Activated T-helper 17 cell treated with anti-CD3 and anti-CD28 coated beads, Interleukin-2, amount 50 U/mL, for 72 hours (primary cell): ENCODE data around the gene LHX3. TPM values are rescaled to one million over a fixed set of nuclear protein-coding genes. Genes with fewer than 3 reads are reported as not detected.

Experiments
- ATAC-seq: fragments of 150-1000 bp; cut with Tn5 transposase; replicated peaks from 2 replicates; pipeline ENCODE4 v1.10.0; 2021; ENCODE audit warnings: mild to moderate bottlenecking, moderate library complexity
- H3K27ac Mint-ChIP-seq: one replicate; pipeline ENCODE4 v1.8.0; 2022; ENCODE audit warnings: mixed read lengths
- H3K27me3 Mint-ChIP-seq: one replicate; pipeline ENCODE4 v1.8.0; 2022; ENCODE audit warnings: mixed read lengths
- H3K36me3 Mint-ChIP-seq: one replicate; pipeline ENCODE4 v1.8.0; 2022; ENCODE audit warnings: low read depth, mild to moderate bottlenecking, mixed read lengths
- H3K4me1 Mint-ChIP-seq: one replicate; pipeline ENCODE4 v1.8.0; 2022; ENCODE audit warnings: mixed read lengths
- H3K4me3 Mint-ChIP-seq: one replicate; pipeline ENCODE4 v1.8.0; 2022; ENCODE audit warnings: mild to moderate bottlenecking, mixed read lengths
- H3K9me3 Mint-ChIP-seq: one replicate; pipeline ENCODE4 v1.8.0; 2022; ENCODE audit warnings: mixed read lengths
- total RNA-seq, 2 donors: library from RNA; stranded (reverse); gene quantifications; one replicate each; pipeline ENCODE4 v1.2.3, GENCODE V29; 2022

Gene LHX3
- total RNA-seq, 2 donors from 2014 or later, result 0.16 TPM; not detected in 1

DNA sequence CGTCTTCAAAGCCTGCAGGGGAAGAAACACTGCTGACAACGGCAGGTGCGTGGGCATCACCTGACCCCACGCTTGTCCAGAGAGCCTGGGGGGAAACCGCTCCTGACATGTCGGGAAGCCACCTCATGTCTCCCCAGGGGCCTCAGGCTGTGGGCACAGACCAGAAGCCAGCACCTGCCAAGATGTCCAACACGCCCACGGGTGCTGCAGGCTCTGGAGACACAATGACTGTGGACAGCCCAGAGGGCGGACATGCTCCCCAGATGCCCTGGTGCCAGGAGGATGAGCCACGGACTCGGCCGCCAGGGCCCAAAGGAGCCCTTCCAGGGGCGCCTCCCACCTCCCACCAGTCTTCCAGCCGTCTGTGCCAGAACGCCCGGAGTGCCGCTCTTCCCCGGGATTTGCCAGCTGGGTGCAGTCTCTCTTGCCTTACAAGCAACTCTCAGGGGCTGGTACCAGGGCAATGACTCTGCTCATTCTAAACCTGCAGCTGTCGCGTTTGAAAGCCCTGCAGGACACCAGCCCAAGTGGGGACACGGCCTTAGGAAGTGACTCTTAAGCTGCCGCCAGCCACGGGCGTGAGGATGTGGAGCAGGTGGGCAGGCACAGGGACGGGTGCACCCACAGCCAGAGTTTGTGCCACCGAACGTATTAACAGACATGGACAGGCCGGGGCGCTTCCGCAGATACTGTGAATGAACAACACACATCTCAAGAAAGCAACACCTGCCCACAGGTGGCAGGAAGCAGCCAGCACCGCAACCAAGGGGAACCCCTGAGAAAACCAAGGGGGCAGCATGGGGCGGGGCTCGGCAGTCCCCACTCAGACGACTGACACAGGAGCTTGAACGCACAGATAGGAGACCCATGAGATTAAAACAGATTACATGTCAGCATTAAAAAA lies 6.8 kb upstream of the LHX3 start:
- Mint-ChIP-seq H3K27ac (no peak overlapping the region), H3K9me3 (no peaks in the 10 kb centered on the region), H3K4me3 (no peak overlapping the region), H3K4me1 (peaks cover 3% of the 10 kb centered on the region), H3K27me3 (no peaks in the 10 kb centered on the region), H3K36me3 (peaks cover 79% of the 10 kb centered on the region)
- no peak for ATAC-seq

DNA sequence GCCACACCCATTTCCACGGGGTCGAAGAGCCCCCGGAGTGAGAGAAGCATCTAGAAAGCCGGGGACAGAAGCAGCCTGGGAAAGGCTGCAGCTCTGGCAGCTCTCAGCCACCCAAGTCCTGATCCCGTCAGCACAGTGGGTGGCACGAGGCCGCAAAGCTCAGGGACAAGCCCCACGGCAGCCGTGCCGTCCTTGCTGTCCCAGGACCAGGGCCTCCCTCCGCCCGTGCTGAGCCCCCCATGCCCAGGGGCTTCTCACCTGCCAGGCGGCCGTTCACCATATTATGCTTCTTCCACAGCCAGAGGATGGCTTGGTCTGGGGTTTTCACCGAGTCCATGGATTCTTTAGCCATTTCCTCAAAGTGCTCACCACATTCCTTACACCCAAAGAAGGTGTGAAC lies 6.1 kb upstream of the LHX3 start:
- H3K27me3 Mint-ChIP-seq, result peaks cover 2% of the 10 kb centered on the region
- no peaks in the 10 kb centered on the region for H3K9me3 Mint-ChIP-seq
- H3K27ac Mint-ChIP-seq, result no peak overlapping the region
- H3K36me3 Mint-ChIP-seq, result peaks cover 83% of the 10 kb centered on the region
- no peak for ATAC-seq
- no peak overlapping the region for H3K4me3 Mint-ChIP-seq
- H3K4me1 Mint-ChIP-seq, result peaks cover 3% of the 10 kb centered on the region

DNA sequence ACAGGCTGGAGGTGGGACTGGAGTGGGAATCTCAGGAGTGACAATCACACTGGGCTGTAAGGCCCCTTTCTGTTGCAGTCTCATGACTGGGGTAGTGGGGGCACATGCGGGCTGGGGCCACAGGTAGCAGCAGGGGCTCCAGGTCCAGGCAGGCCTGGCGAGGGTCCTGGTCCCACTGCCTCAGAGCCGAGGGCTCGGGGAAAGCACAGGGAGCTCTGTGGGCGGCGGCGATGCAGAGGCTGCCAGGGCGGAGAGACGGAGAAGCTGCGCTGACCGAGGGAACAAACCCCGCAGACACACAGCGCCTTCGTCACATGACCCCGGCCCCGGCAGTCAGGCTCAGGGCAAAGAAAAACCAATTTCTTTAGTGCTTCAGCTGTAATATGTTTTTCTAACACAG lies 5.3 kb upstream of the LHX3 start:
- ATAC-seq, result no peak
- Mint-ChIP-seq H3K27ac (no peak overlapping the region), H3K27me3 (peaks cover 3% of the 10 kb centered on the region)

DNA sequence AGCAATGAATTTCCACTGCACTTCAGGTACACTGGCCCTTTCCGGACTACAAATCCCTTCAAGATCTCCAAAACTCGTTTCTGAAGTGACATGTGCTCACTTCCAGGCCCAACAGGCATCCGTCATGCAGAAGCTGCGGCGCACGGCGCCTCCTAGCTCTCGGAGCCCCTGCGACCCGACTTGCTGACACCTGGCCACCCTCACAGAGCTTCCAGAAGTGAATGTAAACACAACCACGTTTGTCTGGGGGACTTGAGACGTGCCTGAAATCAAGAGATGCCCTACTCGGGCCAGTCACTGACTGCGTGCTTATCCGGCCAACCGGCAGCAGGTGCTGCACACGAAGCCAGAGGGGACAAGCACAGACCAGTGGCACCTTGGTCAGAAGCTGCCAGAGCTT lies 4.9 kb upstream of the LHX3 start:
- no peaks in the 10 kb centered on the region for H3K9me3 Mint-ChIP-seq
- no peak overlapping the region for H3K27ac Mint-ChIP-seq
- H3K27me3 Mint-ChIP-seq, result peaks cover 3% of the 10 kb centered on the region
- no peak for ATAC-seq
- H3K4me1 Mint-ChIP-seq, result peaks cover 3% of the 10 kb centered on the region
- peaks cover 72% of the 10 kb centered on the region for H3K36me3 Mint-ChIP-seq
- no peak overlapping the region for H3K4me3 Mint-ChIP-seq

More for the DNA sequence above, 5.3 kb upstream of the LHX3 start:
- peaks cover 77% of the 10 kb centered on the region for H3K36me3 Mint-ChIP-seq
- H3K9me3 Mint-ChIP-seq, result no peaks in the 10 kb centered on the region
- no peak overlapping the region for H3K4me3 Mint-ChIP-seq
- H3K4me1 Mint-ChIP-seq, result peaks cover 3% of the 10 kb centered on the region

DNA sequence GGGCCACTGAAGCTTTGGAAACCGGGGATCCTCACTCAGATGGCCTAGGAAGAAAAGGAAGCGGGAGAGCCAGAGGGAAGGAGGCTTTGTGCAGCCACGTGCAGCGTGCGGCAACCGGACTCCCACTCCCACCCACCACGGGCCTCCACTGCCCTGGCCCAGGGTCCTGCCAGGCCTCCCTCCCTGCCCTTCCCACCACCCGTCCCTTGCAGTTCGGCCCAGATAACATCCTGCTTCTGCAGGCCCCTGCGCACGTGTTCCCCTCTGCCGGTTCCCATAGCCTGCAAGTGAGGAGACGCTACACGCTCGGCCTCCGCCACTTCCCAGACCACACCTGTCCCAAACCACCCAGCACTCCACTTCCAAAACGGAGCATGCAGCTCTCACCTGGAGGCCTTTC lies 4.3 kb upstream of the LHX3 start:
- H3K27ac Mint-ChIP-seq, result no peak overlapping the region
- H3K4me1 Mint-ChIP-seq, result peaks cover 3% of the 10 kb centered on the region
- H3K27me3 Mint-ChIP-seq, result peaks cover 4% of the 10 kb centered on the region
- peaks cover 67% of the 10 kb centered on the region for H3K36me3 Mint-ChIP-seq
- no peaks in the 10 kb centered on the region for H3K9me3 Mint-ChIP-seq
- no peak for ATAC-seq
- no peak overlapping the region for H3K4me3 Mint-ChIP-seq

DNA sequence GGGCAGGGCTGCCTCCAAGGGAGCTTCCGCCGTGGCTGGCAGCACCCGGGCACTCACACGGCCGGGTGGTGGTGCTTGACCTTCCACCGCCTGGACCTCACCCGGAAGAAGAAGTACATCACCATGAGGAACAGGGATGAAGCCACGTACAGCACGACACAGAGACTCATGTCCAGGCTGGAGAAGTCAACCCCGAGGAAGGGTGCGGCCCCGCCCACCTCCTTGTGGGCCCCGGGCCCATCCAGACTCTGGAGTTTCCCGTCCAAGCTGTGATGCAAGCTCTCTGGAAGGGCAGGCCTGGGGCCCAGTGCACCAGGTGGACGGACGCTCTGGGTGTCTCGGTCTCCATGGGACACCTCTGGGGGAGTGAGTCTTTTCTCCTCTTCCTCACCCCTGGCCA lies 3.7 kb upstream of the LHX3 start:
- Mint-ChIP-seq H3K36me3 (peaks cover 61% of the 10 kb centered on the region), H3K4me3 (no peak overlapping the region), H3K27me3 (peaks cover 6% of the 10 kb centered on the region), H3K4me1 (peaks cover 3% of the 10 kb centered on the region), H3K27ac (no peak overlapping the region), H3K9me3 (no peaks in the 10 kb centered on the region)
- no peak for ATAC-seq

GRCh38 chr9:136207616-136208015 lies 2.7 kb upstream of the LHX3 start:
- Mint-ChIP-seq H3K4me3 (no peak overlapping the region), H3K27ac (no peak overlapping the region), H3K4me1 (peaks cover 3% of the 10 kb centered on the region), H3K36me3 (peaks cover 51% of the 10 kb centered on the region), H3K9me3 (no peaks in the 10 kb centered on the region), H3K27me3 (peaks cover 6% of the 10 kb centered on the region)
- ATAC-seq, result no peak

DNA sequence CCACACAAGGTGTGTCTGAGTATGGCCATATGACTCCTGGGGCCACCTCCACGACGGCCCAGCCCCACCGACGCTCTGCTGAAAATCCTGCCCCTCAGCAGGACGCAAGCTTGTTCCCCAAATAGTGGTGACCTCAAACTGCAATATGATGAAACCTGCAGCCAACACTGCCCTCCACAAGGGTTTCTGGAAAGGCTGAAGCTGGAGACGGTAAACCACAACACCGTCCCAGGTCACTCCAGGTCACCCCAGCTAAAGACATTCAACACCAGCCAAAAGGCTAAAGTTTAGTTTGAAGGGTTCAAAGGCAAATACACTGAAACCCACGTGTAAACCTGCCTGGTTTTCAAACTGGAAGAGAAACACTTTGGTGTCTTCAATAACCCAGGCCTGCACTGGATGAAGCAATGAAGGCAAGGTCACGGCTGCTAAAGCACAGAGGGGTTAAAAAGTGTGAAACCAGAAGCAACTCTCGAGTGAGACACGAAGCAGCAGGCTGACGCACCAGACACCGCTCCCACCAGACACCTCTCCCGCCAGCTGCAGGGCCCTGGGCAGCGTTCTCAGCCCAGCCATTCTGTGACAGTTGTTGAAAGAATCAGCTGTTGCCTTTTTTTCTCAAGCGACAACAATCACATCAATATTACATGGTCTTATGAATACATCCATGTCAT lies 1.8 kb upstream of the LHX3 start:
- Mint-ChIP-seq H3K9me3 (no peaks in the 10 kb centered on the region), H3K36me3 (peaks cover 42% of the 10 kb centered on the region), H3K27me3 (peaks cover 6% of the 10 kb centered on the region), H3K4me3 (no peak overlapping the region), H3K27ac (no peak overlapping the region), H3K4me1 (peaks cover 3% of the 10 kb centered on the region)
- no peak for ATAC-seq

DNA sequence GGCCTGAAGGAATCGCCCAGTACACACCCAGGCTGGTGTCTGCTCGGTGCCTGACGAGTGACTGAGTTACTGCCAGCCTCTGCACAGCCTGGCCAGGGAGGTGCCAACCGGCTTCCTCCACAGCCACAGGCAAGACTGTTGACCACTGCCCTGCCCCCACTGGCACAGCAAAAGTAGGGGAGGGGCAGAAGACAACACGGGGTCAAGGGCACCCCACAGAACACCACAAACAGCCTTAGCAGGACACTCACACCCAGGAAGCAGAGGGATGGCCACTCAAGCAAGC lies 722 bp upstream of the LHX3 start:
- no peak overlapping the region for H3K4me3 Mint-ChIP-seq
- peaks cover 3% of the 10 kb centered on the region for H3K4me1 Mint-ChIP-seq
- H3K9me3 Mint-ChIP-seq, result no peaks in the 10 kb centered on the region
- H3K27ac Mint-ChIP-seq, result no peak overlapping the region
- peaks cover 9% of the 10 kb centered on the region for H3K27me3 Mint-ChIP-seq
- no peak for ATAC-seq
- peaks cover 40% of the 10 kb centered on the region for H3K36me3 Mint-ChIP-seq

DNA sequence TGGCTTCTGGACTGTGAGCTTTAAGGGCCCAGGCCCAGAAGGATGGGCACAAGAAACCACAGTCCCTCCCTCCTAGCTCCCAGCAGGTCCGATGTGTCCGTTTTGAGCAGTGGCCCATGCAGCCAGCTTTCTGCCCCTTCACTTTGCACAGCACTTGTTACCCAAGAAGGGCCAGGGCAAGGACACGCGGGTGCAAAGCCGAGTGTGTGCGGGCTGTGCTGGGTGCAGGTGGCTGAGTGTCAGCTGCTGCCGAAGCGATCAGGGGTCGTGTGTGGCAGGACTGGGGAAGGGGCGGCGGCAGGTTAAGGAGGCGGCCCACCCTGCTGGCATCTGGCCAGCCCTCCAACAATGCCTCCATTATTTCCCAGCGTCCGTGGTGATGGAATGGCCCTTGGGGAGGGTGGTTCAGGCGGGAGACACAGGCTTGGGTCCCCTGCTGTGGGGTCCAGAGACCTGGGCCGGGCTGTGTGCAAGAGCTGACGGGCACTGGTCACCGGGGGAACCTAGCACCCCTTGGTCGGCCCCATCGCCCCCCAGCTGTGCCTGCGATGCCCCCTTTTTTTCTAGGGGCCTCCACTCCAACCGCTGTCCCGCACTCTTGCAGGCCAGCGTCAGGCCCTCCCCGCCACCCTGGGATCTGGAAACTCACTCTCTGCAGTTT lies 653 bp downstream of the LHX3 start:
- Mint-ChIP-seq H3K9me3 (no peaks in the 10 kb centered on the region), H3K4me3 (no peak overlapping the region), H3K4me1 (peaks cover 3% of the 10 kb centered on the region), H3K27me3 (peaks cover 9% of the 10 kb centered on the region), H3K36me3 (peaks cover 32% of the 10 kb centered on the region), H3K27ac (no peak overlapping the region)
- peak; percentile 12 for ATAC-seq

GRCh38 chr9:136203408-136204144 lies 1.4 kb downstream of the LHX3 start:
- Mint-ChIP-seq H3K4me1 (peaks cover 3% of the 10 kb centered on the region), H3K36me3 (peaks cover 25% of the 10 kb centered on the region), H3K4me3 (no peak overlapping the region), H3K27ac (no peak overlapping the region), H3K9me3 (no peaks in the 10 kb centered on the region), H3K27me3 (peaks cover 9% of the 10 kb centered on the region)
- peak; percentile 14 for ATAC-seq

DNA sequence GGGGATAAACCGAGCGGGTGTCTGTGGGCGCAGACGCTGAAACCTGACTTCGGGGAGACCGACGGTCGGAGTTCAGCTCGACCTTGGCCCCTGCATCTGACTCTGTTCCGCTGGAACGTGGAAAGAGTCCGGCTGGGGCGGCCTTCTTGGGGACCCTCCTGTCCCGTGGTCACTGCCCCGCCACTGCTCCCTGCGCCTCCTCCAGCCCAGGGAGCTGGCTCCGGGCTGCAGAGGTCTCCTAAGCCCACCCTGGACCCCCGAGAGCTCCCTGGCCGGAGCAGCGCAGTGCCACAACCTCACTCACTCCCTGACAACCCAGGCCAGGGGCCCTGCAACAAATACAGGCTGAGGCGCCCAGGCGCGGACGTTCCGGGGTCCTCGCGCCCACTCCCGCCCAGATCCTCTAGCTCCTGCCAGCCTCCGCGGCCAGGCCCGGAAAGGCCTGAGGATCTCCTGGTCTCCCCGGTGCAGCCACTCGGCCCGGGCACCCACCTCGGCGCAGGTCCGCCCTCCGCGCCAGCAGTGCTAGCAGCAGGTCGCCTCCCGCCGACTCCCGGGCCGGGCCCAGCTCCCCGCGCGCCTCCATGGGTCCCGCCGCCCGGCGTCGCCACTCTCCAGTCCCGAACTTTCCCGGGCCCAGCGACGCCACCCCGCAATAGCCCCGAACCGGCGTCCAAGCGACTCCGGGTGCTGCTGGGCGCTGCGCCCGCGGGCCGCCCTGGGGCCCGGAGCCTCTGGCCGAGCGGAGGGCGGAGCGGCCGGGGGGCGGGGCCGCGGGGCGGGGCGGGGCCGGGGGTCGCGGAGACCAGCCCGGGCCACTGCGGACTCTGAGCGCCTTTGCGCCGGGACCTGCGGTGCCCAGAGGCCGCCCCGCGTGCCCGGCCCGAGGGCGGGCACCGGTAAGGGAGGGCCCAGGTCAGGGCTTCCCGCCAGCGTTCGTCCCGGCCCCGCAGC lies 2.2 kb downstream of the LHX3 start:
- no peak overlapping the region for H3K4me3 Mint-ChIP-seq
- H3K27ac Mint-ChIP-seq, result no peak overlapping the region
- peaks cover 17% of the 10 kb centered on the region for H3K36me3 Mint-ChIP-seq
- ATAC-seq, result no peak
- H3K9me3 Mint-ChIP-seq, result no peaks in the 10 kb centered on the region
- H3K4me1 Mint-ChIP-seq, result peaks cover 3% of the 10 kb centered on the region
- peaks cover 17% of the 10 kb centered on the region for H3K27me3 Mint-ChIP-seq

DNA sequence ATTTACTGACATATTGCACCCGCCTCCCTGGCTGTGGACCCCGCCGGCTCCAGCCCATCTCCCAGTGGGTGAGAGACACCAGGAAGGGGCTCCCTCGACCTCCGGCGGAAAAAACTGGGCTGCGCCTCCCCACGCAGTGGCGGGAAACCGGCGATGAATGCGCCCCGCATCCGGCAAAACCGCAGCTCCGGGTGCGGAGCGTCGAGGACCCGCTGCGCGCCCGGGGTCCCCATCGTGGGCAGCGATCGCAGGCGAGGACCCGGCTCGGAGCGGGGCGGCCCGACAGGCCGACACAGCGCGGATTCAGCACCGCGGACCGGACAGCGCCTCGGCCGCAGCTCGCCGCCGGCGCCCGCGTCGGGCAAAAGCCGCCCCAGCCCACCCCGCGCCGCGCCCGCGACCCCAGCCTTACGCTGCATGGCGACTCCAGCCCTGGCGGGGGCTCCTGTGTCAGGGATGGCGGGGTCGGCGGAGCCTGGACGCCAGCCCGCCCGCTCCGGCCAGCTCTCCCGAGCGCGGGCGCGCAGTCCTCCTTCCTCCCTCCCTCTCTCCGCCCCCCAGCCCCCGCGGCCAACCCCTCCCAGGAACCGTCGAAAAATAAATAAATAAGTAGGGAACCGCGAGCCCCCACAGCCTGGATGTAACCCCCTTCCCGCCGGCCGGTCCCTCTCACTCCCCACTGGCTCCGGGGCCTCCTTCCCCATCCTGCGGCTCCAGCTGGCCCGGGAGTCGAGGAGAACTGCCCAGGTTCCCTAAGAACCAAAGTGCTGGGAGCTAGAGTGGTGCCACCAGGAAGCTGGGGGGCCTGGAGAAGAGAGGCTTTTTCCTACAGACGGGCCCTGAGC lies 3.1 kb downstream of the LHX3 start:
- H3K9me3 Mint-ChIP-seq, result no peaks in the 10 kb centered on the region
- H3K27me3 Mint-ChIP-seq, result peaks cover 20% of the 10 kb centered on the region
- no peak overlapping the region for H3K27ac Mint-ChIP-seq
- no peaks in the 10 kb centered on the region for H3K4me1 Mint-ChIP-seq
- ATAC-seq, result no peak
- H3K4me3 Mint-ChIP-seq, result no peak overlapping the region
- peaks cover 12% of the 10 kb centered on the region for H3K36me3 Mint-ChIP-seq
